Fibroblast of mammary gland (primary cell): ENCODE measurements around the gene SRGAP1.
A peak's percentile ranks its signal among the peaks of the same experiment; 100 is the strongest.

Source experiments
- DNase-seq: peaks from one replicate; pipeline ENCODE4 v3.0.0-alpha.2; 2010; ENCODE audit warnings: low read depth
- H3K4me3 ChIP-seq: 2 replicates; pipeline ENCODE4 v1.5.1; 2011; ENCODE audit warnings: low read depth, mild to moderate bottlenecking, low read length, moderate library complexity; ENCODE audit not compliant: control insufficient read depth
- TF ChIP-seq, protein P1 (sequence below): conservative IDR thresholded peaks from 2 replicates; pipeline ENCODE4 v1.5.1; 2011; ENCODE audit warnings: low read depth, low read length, inconsistent platforms; ENCODE audit not compliant: control insufficient read depth, insufficient read depth

The SRGAP1 gene

GRCh38 chr12:63977441-63977840, 132.9 kb downstream of the SRGAP1 start:
- peak; percentile 51 for DNase-seq
- no peak overlapping the region for H3K4me3 ChIP-seq
- TF ChIP-seq, protein P1, sequence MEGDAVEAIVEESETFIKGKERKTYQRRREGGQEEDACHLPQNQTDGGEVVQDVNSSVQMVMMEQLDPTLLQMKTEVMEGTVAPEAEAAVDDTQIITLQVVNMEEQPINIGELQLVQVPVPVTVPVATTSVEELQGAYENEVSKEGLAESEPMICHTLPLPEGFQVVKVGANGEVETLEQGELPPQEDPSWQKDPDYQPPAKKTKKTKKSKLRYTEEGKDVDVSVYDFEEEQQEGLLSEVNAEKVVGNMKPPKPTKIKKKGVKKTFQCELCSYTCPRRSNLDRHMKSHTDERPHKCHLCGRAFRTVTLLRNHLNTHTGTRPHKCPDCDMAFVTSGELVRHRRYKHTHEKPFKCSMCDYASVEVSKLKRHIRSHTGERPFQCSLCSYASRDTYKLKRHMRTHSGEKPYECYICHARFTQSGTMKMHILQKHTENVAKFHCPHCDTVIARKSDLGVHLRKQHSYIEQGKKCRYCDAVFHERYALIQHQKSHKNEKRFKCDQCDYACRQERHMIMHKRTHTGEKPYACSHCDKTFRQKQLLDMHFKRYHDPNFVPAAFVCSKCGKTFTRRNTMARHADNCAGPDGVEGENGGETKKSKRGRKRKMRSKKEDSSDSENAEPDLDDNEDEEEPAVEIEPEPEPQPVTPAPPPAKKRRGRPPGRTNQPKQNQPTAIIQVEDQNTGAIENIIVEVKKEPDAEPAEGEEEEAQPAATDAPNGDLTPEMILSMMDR = no peak

- DNase-seq = peak; percentile 78
- TF ChIP-seq, protein P1 = no peak
- no peak overlapping the region for H3K4me3 ChIP-seq
Measured at GRCh38 chr12:63978519-63978918, 134.0 kb downstream of the SRGAP1 start.

DNA sequence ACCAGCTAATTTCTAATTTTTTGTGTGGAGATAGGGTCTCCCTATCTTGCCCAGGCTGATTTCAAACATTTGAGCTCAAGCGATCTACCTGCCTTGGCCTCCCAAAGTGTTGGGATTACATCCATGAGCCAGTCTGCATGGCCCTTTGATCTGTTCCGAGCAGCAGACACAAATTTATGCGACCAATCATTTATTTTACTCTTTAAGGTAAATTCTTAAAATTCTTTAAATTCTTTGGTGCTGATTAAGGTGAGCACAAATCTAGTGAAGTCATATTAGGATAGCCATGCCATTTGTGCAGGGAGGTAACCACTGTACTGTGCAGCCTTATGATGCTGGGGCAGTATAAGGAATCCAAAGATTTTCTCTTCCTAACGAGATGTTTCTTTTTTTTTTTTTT, 135.7 kb downstream of the SRGAP1 start:
- no peak overlapping the region for H3K4me3 ChIP-seq
- DNase-seq = no peak
- TF ChIP-seq, protein P1 = no peak

GRCh38 chr12:63981343-63981742, 136.8 kb downstream of the SRGAP1 start:
- no peak overlapping the region for H3K4me3 ChIP-seq
- no peak for DNase-seq
- TF ChIP-seq, protein P1 = no peak

DNA sequence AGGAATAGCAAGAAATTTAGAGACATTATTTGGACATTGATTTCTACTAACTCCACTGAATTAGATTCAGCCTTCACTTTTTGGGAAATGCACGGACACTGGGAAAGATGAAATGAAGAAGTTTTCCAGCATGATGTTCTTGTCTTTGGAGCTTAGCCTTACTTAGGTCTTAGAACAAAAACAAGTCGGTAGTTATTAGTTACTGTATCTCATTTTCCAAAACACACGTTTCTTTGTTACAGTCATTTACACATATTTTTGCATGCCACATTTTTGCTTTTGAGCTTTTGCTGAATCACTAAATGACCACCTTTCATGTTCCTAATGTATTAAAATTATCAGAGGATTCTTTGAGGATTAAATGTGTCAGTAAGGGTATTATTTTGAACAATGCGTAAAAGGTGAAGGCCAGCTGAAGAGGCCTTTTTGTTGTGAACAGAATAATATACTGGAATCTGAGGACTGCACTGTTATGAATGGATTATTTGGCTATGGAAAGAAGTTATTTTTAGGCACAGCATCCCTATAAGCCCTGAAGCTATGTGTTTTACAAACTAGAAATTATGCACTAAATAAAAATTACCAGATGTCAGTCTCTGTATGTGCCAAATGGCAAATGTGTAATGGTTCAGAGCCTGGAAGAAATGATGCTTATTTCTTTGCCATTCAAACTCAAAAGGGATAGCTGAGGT, 138.2 kb downstream of the SRGAP1 start:
- TF ChIP-seq, protein P1 = no peak
- DNase-seq = no peak
- no peak overlapping the region for H3K4me3 ChIP-seq

DNA sequence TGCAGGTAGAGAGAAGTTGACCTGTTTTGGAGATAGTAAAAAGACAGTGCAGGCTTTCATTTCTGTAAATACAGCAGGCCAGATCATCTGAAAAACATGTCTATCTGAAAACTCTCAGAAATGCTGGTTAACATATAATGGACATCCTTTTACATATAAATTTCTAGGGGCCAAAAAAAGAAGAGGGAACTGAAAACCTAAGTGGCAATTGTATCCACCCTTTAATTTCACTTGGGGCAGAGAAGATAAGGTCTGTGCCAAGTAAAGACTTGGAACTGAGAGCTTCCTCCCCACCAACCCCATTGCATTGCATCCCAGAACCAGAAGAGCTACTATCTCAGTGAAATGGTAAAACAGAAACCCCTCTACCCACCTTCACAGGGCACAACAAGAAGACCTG, 141.0 kb downstream of the SRGAP1 start:
- TF ChIP-seq, protein P1 = no peak
- no peak overlapping the region for H3K4me3 ChIP-seq
- DNase-seq = no peak
